HG02642 (cell line): Measurements from ENCODE around the gene IRF8.
"Not testable (repeated sequence)": the region's sequence is repeated elsewhere in the genome, so short reads cannot be mapped to it uniquely, and the experiment has no call there.

Experiments used
- ATAC-seq: cut with Tn5 transposase; IDR thresholded peaks from one replicate; pipeline ENCODE4 v1.9.1; 2021; ENCODE audit warnings: mild to moderate bottlenecking; ENCODE audit not compliant: unreplicated experiment, poor library complexity

Gene IRF8

DNA sequence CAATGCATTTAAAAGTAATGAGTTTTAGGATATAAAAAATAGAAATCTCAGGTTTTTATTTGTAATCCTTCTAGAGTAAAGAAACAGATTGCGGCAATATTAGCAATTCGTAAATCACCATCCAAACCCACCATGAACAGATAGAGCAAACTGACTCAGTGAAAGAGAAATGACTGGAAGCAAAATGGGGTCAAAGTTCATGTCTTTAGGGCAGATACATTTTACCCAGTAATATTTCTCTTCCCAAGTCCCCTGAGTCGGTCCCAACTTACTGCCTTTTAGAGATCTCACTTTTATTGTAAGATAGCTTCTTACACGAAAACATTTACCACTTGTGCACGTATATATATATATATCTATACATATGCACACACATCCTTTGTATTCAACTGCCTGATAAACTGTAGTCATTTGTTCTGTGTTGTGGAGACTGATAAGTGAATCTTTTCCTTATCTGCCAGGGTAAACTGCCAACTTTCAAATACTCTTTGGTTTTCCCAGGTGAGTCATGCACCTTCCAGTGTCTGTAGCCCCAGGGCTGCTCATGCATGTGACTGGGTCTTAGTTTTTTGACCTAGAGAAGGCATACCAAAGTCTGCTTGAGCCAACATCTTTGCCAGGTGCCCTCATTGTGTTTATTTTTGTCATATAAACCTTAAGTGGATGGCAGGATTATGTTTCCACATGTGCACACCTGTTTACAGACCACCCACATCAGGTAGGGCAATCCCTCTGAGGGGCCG is 7.8 kb upstream of the IRF8 start:
- ATAC-seq, result no peak

DNA sequence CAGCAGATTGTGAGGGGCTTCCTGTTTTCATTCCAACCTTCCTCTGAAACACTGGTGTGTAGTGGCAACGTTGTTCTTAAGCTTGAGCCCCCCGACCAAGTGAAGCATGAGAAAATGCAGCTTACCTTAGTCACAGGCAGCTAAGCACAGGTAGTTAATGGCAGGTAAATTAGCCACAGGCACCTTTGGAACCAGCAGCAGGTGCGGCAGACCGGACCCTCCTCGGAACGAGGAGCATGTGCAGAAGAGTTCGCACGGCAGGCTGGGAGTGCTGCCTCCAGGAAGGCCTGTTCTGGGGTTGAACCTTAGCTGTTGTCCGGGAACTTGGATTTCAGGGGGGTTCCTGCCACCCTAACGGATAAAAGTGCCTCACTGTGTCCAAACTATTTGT is 7.2 kb upstream of the IRF8 start:
- no peak for ATAC-seq

DNA sequence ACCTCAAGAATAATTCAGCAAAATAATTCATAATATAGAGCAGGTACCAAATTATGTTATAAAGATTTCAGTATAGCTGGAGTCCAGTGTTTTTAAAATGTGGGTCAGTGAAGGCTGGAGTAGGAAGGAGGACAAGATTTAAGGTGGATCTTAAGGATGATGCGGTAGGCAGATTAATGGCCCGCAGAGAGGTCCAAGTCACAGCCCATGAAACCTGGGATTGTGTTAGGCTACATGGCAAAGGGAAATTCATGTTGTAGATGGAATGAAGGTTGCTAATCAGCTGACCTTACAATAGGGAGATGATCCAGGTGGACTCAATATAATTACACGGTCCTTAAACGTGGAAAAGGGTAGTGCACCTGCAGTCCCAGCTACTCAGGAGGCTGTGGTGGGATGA is 6.2 kb upstream of the IRF8 start:
- no peak for ATAC-seq

DNA sequence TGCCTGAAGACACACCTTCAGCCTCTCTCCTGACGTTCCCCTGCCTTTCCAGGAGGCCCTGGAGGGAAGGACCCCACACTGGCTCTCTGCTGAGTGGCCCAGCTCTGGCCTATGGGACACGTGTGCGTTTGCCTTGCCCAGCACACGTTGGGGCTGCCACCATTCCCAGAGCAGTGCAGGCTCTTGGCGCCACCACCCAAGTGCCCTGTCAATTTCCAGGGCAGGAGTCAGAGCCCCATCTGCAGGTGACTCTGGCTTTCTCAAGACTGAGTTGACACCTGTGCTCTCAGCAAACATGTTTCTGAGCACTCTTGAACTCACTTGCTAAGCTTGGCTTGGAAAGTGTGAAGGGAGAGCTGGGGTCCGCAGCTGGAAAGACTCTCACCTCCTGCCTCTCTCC is 4.7 kb upstream of the IRF8 start:
- ATAC-seq, result no peak

DNA sequence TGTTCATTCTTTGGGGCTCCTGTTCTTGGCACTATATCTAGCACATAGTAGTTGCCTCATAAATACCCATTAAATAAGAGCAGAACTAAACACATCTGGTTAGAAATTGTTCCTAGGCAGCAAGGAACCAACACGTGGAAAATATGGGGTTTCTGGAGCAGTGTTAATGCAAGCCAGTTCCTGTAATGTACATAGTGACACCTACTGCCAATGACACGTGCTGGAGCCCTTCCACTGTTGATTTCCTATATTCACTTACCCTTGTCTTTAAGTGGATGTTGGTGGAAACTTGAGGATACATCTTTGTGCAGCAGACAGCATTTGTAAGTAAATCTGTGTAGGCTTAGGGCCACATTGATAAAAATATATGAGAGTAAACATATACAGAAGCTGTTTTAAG is 1.6 kb upstream of the IRF8 start:
- no peak for ATAC-seq

DNA sequence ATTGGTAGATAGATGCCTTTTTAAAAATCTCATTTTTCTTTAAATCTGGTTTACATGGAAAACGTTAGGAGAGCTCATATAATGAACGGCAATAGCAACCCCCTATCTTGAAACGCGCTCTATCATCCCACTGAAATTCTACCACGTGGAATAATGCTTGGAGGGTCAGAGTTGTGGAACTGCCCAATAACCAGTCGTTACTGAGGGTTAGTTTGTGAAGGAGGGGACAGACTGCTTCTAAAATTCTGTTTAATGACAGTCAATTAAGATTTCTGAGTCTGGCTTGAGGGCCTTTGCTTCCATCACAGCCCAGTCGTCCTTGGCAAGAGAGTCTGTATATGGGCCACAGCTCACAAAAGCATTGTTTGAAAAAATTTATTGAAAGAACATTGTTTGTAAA is 482 bp downstream of the IRF8 start:
- no peak for ATAC-seq

DNA sequence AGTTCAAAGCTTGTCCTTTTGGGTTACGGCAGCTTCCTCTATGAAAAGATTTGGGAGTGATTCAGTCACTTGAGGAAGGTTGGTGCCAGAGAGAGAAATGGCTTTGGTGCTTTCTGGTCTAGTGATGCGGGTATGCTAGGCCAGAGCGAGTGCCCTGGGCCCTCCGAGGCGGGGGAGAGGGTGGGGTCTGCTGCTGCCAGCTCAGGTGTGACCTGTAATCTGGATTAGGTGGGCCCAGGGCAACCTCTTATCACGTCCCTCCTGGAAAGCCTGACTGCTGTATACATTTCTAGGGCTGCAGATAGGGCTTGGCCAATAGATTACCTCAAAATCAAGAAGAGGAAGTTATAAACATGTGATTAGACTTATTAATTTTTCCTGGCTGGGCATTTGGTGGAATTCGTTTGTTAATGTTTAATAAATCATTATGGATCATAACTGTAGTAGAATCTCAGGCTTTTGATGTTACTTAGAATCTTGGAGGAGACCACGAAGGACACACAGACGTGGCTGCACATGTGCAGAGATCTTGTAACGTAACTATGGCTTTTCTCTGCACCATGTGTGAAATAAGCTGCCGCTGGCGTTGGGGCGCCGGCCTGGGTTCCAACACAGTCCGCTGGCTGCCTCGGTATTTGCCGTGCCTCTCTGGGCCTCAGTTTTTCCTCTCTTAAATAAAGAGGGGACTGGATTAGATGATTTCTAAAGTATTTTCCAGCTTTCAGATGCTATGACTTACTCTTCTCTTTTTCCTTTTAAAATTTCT is 1.2 kb downstream of the IRF8 start:
- no peak for ATAC-seq

DNA sequence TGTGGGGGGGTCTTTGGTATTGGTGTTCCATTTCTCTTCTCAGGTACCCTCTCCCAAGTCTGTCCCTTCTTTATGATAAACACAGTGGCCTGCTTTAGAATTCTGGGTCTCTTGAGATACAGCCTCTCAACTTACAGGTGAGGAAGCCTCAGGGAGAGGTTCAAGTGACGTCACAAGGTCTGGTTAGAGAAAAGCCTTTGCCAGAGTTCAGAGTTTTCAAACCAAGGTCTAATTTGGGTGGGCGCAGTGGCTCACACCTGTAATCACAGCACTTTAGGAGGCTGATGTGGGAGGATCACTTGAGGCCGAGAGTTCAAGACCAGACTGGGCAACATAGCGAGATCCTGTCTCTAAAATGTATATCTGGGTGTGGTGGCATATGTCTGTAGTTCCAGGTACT is 2.1 kb downstream of the IRF8 start:
- no peak for ATAC-seq

DNA sequence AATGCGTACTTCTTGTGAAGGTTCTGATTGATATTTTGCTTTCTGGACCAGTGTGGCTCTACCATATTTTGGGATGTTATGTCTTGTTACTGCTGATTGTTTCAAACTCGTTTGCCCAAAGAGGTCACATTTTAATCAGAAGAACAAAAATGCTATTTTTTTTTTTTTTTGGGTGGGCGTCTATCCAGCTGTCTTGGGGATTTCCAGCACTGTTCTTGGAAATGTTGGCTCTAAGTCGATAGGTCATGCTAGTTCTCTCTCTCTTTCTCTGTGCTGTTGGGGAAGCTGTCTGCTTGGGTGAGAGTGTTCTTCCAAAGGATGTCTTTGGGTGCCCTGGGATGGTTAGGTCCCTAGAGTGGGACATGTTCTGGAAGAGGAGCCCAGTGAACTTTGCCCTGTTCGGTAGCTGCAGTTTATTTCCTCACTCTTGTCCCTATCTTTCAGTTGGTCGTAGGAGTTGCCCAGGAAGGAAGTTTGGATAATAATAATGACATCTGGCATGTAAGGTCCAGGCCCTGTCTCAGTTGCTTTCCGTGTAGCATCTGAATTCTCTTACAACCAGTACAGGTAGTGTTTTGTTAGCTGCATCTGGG is 2.9 kb downstream of the IRF8 start:
- ATAC-seq, result no peak

DNA sequence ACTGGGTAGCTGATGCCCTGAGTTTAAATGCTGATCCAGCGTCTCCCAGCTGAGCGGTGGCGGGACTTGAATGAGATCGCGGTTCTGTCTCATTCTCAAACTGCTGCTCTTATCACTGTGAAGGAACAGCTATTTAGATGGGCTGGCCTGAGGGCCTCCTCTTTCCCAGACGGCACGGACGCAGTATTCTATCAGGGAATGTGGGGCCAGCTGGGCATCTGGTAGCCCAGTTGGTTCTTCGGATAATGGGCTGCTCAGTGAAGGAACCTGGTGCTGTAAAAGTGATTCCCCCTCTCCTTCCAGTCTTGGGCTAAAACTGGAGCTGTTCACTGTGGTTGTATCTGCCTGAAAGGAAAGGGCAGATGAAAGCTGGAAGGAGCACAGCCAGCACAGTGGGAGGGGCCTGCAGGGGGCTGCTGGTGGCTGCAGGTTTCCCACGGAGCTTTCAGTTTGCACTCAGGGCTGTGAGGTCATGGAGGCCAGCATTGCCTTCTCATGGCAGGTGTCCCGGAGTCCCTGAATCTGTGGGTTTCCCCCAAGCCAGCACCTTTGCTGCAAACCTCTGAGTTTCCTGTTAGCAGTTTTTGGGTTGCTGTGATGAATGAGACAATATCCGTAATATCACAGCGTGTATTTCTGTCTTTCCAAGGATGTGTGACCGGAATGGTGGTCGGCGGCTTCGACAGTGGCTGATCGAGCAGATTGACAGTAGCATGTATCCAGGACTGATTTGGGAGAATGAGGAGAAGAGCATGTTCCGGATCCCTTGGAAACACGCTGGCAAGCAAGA is 3.6 kb downstream of the IRF8 start:
- peak; percentile 62 for ATAC-seq

DNA sequence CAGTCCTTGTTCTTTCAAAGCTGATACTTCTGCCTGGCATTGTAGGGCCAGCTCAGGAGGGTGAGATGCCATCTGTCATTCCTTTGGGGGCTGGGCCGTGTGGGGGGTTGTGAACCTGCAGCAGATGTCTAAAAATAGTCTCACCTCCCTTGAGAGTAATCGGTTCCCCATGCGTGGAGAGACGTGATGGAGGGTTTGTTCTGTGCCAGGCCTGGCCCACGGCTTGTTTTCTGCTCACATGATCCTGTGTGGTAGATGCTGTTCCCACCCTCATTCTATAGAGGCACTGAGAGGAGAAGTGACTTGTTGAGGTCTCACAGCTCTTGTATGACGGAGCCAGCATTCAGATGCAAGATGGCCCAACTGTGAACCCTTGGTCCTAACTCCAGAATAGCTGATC is 4.6 kb downstream of the IRF8 start:
- ATAC-seq, result no peak

DNA sequence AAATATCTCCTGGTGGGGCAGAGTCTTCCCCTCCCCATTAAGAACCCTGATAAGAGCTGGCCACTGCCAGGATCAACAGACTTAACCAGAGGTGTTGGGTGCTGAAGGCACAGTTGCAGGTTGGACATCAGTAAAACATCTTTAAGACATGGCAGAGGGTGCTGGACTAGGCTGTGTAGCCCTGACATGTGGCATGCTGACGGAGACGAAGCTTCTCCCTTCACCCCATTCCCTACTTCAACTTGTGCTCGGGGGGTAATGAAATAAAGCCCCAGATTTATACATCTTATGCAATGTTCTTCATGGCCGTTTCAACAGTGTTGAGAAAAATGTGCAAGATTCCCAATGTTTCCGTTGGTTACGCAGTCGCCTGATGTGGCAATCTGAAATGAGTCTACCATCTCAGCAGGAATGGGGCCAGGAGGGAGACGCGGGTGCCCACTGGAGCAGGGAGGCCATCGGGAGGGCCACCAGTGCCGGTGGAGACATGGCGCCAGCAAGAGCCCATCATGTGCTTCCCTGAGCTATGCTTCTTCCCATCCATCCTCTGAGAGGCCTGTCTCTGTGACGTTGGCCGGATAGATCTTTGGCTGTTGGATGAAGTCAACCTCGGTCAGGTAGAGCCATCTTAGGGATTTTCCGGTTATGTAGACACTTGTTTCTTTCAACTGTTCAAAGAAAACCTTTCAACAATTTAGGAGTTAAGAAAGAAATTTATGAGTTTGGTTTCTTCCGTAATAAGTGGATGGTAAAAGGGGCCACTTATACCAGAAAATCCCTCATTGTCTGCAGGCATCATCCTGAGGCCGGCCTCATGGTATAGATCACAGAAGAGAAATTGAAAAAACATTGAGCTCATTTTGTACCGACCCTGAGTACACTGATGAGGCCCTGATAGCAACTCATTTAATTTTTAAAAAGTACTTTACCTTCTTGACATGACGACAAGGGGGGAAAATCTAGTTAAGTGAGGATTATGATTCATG is 6.4 kb downstream of the IRF8 start:
- no peak for ATAC-seq

DNA sequence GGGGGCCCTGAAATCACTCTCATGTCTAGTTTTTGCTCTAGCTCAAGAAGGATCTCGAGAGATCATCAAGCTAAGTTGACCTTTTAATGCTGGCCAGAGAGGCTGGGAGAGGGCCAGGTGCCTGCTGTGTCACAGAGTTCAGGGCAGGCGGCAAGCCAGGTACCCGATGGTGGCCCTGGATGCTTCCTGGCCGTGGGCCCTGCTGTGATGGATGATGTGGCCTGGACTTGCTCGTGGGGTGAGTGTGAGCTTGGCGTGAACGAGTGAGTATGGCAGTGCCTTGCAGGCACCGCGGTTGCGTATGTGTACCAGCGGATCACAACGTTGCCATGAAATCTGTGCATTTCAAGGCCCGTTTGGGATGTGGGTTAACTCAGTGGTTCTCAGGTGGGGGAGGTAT is 7.4 kb downstream of the IRF8 start:
- ATAC-seq, result no peak

DNA sequence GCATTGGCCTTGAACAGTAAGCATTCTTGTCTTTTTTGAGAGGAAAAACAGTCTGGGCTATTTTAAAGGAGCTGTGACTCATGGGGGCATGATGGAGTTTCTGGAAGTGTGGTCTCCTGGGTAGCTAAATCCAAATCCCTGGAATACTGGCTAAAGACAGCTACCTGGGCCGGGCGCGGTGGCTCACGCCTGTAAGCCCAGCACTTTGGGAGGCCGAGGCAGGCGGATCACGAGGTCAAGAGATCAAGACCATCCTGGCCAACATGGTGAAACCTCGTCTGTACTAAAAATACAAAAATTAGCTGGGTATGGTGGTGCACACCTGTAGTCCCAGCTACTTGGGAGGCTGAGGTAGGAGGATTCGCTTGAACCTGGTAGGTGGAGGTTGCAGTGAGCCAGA is 8.3 kb downstream of the IRF8 start:
- not testable (repeated sequence) for ATAC-seq

DNA sequence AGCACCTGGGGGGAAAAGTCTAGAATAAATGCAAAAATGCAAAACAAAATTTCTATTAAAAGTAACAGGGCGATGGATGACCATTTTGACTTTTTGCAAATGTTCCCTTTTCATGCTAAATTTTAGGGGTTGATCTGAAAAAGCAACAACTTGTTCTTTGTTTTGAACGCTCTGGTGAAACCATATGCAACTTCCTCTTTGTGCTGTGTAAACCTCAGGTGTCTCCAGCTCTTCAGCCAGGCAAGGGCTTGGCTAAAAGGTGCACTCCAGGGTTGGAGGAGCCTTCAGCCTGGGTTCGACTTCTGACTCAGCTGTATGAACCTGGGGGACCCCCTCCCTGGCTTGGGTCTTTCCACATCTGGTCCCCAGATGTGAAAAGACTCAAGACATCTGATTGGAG is 9.5 kb downstream of the IRF8 start:
- ATAC-seq, result peak; percentile 59

DNA sequence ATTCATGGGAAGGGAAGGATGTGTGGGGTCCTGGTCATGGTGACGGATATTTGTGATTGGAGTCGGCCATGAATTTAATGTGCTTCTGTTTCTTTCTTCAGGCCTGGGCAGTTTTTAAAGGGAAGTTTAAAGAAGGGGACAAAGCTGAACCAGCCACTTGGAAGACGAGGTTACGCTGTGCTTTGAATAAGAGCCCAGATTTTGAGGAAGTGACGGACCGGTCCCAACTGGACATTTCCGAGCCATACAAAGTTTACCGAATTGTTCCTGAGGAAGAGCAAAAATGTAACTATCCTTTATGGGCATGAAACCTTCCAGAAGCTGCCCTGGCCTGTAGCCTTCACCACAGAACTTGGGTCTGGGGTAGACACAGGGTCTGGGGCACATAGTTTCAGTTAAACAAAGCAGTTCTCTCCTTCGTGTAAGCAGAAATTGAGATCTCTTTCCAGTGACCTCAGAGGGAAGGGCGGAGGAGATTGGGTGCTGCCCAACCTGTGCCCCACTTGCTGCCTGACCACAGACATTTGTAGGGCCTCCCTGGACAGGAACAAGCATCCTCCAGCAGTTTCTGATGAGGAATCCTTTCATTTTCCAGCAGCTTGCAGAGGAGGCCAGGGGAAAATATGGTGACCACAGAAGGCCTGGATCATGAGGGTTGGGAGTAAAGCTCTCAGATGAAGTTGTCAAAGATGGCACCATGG is 10.1 kb downstream of the IRF8 start:
- peak; percentile 10 for ATAC-seq

DNA sequence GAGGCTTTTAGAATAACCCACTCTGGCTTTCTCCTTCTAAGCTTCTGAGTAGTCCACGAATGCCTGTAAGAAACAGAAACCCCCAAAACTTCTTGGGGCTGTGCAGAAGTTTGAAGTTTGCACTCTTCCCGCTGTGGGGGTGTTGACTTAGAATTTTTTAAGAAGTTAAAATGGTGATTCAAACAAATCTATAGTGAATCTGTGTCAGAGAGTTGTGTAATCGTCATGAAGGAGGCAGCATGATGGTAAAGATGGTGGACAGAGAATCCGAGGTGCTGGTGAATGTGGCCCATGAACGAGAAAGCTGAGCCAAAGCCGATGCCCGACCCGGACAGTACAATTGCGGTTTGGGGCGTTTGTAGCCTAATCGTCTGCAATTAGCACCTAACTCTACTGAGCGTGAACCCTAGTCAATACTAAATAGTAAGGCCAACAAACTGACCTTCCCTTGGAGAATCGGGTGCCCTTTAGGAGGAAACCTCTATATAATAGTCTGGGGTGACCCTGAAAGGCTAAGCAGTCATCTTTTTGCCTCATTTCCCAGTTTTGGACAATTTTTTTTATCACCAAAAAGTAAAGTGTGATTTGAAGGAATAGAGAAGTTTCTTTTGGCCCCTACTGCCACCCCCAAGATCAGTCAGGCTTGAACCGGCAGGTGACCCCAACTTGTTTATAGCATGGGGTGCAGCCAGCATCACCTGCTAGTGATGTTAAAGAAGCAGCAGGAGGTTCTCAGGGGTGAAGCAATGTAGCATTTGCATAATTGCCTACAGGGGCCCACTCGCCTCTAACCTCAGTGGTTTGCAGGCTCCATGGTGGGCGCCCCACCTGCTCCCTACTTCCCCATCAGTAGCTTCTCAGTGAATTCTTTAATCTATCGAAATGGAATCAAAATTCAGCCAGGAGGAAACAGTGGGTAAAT is 11.2 kb downstream of the IRF8 start:
- ATAC-seq, result no peak

DNA sequence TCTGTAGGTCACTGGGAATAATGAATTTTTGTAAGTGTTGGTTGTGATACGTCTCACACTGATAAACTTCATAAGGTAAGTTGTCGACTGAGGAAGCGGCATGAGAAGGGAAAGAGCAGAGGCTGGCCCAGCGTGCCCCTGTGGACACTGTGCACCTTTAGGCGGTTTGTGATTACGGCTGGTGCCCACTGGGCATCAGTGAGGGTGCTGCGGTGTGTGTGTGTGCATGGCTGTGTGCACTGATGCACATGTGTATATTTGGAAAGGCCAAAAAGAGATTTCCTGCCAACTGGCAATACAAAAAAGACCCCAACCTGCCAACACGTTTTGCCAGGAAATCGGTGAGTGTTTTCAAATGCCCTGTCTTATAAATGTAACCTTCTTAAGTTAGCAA is 11.9 kb downstream of the IRF8 start:
- ATAC-seq, result no peak
